A549 (cell line): ENCODE data around the gene NUP205.
A peak's percentile ranks its signal among the peaks of the same experiment; 100 is the strongest.

ENCODE experiments used
- CEBPB ChIP-seq, 2 experiments: fragments of >200 bp in 1 of 2; sonication (Bioruptor Twin) in 1 of 2; formaldehyde crosslinking in 1 of 2; IDR thresholded peaks; 2 replicates each; pipeline ENCODE4 v1.6.1; 2012 to 2016
- ESRRA ChIP-seq: fragments of 150-350 bp; IDR thresholded peaks from 2 replicates; pipeline ENCODE4 v1.6.1; 2014; ENCODE audit warnings: mild to moderate bottlenecking, low read length, borderline replicate concordance
- JUN ChIP-seq, 2 experiments: fragments of >200 bp; sonication (Bioruptor Twin); formaldehyde crosslinking; IDR thresholded peaks; 2 replicates in 1 of 2; 3 replicates in 1 of 2; pipeline ENCODE4 v1.6.1; 2016 to 2017
- KDM1A ChIP-seq: fragments of 200-600 bp; sonication (generic); IDR thresholded peaks from 2 replicates; pipeline ENCODE4 v1.6.1; 2016; ENCODE audit warnings: low read depth, mild to moderate bottlenecking
- MYC ChIP-seq: IDR thresholded peaks from 2 replicates; pipeline ENCODE4 v1.6.1; 2012; ENCODE audit warnings: mild to moderate bottlenecking, inconsistent platforms, low read length, improper control_type of control experiment, borderline replicate concordance
- NR3C1 ChIP-seq: fragments of >200 bp; sonication (Bioruptor Twin); formaldehyde crosslinking; IDR thresholded peaks from 3 replicates; pipeline ENCODE4 v1.6.1; 2017
- POLR2A ChIP-seq: IDR thresholded peaks from 2 replicates; pipeline ENCODE4 v1.6.1; 2012; ENCODE audit warnings: mild to moderate bottlenecking, low read length
- RAD21 ChIP-seq, 2 experiments: fragments of >200 bp in 1 of 2; sonication (Bioruptor Twin) in 1 of 2; formaldehyde crosslinking in 1 of 2; IDR thresholded peaks in 1 of 2; conservative IDR thresholded peaks in 1 of 2; 2 replicates in 1 of 2; 3 replicates in 1 of 2; pipeline ENCODE4 v1.6.1; 2012 to 2018; ENCODE audit warnings: inconsistent platforms in 1 of 2
- RFX5 ChIP-seq: fragments of 450-650 bp; IDR thresholded peaks from 2 replicates; pipeline ENCODE4 v1.7.1; 2014; ENCODE audit warnings: antibody characterized with exemption, mild to moderate bottlenecking, moderate library complexity
- SMC3 ChIP-seq: fragments of >200 bp; sonication (Bioruptor Twin); formaldehyde crosslinking; IDR thresholded peaks from 3 replicates; pipeline ENCODE4 v1.6.1; 2018; ENCODE audit warnings: inconsistent platforms
- TF ChIP-seq, protein P1 (sequence below): IDR thresholded peaks from 2 replicates; pipeline ENCODE4 v1.6.1; 2012
- TF ChIP-seq, protein P2 (sequence below): fragments of >200 bp; sonication (Bioruptor Twin); formaldehyde crosslinking; IDR thresholded peaks from 3 replicates; pipeline ENCODE4 v1.5.1; 2016
- TF ChIP-seq, protein P3 (sequence below): fragments of 450-650 bp; IDR thresholded peaks from 2 replicates; pipeline ENCODE4 v1.6.1; 2014; ENCODE audit warnings: antibody characterized with exemption
- TF ChIP-seq, protein P4 (sequence below): IDR thresholded peaks from 2 replicates; pipeline ENCODE4 v1.6.1; 2012

GRCh38 chr7:135509839-135510591 is 47.7 kb upstream of the NUP205 start, which contains the start of gene CNOT4:
- TF ChIP-seq, protein P1, sequence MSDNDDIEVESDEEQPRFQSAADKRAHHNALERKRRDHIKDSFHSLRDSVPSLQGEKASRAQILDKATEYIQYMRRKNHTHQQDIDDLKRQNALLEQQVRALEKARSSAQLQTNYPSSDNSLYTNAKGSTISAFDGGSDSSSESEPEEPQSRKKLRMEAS = peak; percentile 84
- TF ChIP-seq RFX5 = no peak
- TF ChIP-seq SMC3 = no peak
- TF ChIP-seq CEBPB (IDR thresholded peaks at IDR 0.05) = no peak
- TF ChIP-seq MYC = peak; percentile 69
- TF ChIP-seq, protein P2, sequence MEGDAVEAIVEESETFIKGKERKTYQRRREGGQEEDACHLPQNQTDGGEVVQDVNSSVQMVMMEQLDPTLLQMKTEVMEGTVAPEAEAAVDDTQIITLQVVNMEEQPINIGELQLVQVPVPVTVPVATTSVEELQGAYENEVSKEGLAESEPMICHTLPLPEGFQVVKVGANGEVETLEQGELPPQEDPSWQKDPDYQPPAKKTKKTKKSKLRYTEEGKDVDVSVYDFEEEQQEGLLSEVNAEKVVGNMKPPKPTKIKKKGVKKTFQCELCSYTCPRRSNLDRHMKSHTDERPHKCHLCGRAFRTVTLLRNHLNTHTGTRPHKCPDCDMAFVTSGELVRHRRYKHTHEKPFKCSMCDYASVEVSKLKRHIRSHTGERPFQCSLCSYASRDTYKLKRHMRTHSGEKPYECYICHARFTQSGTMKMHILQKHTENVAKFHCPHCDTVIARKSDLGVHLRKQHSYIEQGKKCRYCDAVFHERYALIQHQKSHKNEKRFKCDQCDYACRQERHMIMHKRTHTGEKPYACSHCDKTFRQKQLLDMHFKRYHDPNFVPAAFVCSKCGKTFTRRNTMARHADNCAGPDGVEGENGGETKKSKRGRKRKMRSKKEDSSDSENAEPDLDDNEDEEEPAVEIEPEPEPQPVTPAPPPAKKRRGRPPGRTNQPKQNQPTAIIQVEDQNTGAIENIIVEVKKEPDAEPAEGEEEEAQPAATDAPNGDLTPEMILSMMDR = no peak
- peak in 1 of 2 experiments; percentile 83; a peak in 3 of 5 replicates for TF ChIP-seq JUN (IDR thresholded peaks at IDR 0.05)
- TF ChIP-seq, protein P3, sequence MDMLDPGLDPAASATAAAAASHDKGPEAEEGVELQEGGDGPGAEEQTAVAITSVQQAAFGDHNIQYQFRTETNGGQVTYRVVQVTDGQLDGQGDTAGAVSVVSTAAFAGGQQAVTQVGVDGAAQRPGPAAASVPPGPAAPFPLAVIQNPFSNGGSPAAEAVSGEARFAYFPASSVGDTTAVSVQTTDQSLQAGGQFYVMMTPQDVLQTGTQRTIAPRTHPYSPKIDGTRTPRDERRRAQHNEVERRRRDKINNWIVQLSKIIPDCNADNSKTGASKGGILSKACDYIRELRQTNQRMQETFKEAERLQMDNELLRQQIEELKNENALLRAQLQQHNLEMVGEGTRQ = peak; percentile 76
- no peak for TF ChIP-seq ESRRA
- no peak for TF ChIP-seq KDM1A
- peak; percentile 81 for TF ChIP-seq POLR2A
- no peak; a peak in 1 of 5 replicates for TF ChIP-seq RAD21 (conservative IDR thresholded peaks at IDR 0.05 in 1 of 2, IDR thresholded peaks at IDR 0.05 in 1 of 2)
- TF ChIP-seq, protein P4, sequence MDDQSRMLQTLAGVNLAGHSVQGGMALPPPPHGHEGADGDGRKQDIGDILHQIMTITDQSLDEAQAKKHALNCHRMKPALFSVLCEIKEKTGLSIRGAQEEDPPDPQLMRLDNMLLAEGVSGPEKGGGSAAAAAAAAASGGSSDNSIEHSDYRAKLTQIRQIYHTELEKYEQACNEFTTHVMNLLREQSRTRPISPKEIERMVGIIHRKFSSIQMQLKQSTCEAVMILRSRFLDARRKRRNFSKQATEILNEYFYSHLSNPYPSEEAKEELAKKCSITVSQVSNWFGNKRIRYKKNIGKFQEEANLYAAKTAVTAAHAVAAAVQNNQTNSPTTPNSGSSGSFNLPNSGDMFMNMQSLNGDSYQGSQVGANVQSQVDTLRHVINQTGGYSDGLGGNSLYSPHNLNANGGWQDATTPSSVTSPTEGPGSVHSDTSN = no peak
- TF ChIP-seq NR3C1 = no peak
